Measurements from ENCODE around the gene TVP23B. TPM values are rescaled to one million over a fixed set of nuclear protein-coding genes. Genes with fewer than 3 reads are reported as not detected.

The TVP23B gene
- total RNA-seq (2022; extraction: Qiagen RNA extraction) = 60.1 to 87.8 TPM (median 62.1 TPM) in 5 replicates

GRCh38 chr17:18780991-18781718 is at the start of gene TVP23B:
Gene TVP23B (plus strand): TSS chr17:18781183. CDS start chr17:18781294, 111 bp downstream.

GRCh38 chr17:18743699-18744421 is 37.1 kb upstream of the TVP23B start, which contains the start of gene FBXW10:
Gene FBXW10 (plus strand): TSS chr17:18744054. CDS start chr17:18744245, 191 bp downstream.

Other genes starting within 250 kb of the TVP23B start
- gene TBC1D28, start 136.8 kb upstream of the TVP23B start, total RNA-seq (2022; extraction: Qiagen RNA extraction) = not detected in 5 replicates
- gene FOXO3B, start 98.9 kb upstream of the TVP23B start, total RNA-seq (2022; extraction: Qiagen RNA extraction) = 2.9 to 4.3 TPM (median 3.8 TPM) in 5 replicates
- gene FBXW10, start 37.1 kb upstream of the TVP23B start, total RNA-seq (2022; extraction: Qiagen RNA extraction) = 0.92 to 1.3 TPM (median 1.3 TPM) in 5 replicates
- gene PRPSAP2, start 76.9 kb downstream of the TVP23B start, total RNA-seq (2022; extraction: Qiagen RNA extraction) = 39.5 to 45.2 TPM (median 41.4 TPM) in 5 replicates
- 0.20 to 0.25 TPM (median 0.21 TPM) in 5 replicates for gene SLC5A10, start 171.0 kb downstream of the TVP23B start, total RNA-seq (2022; extraction: Qiagen RNA extraction)
- gene FAM83G, start 223.6 kb downstream of the TVP23B start, total RNA-seq (2022; extraction: Qiagen RNA extraction) = 33.1 to 37.5 TPM (median 35.0 TPM) in 5 replicates

Measured in A549 treated with Hydrocortisone at 1 μM for 4 hours (cell line).